Activated CD4-positive, alpha-beta T cell treated with anti-CD3 and anti-CD28 coated beads, Interleukin-2, amount 50 U/mL, for 4 hours (primary cell): ENCODE data around the gene DOCK9.

Experiments
- DNase-seq, 2 experiments: peaks; one replicate each; pipeline ENCODE4 v3.0.0-alpha.2; 2020

The DOCK9 gene

DNA sequence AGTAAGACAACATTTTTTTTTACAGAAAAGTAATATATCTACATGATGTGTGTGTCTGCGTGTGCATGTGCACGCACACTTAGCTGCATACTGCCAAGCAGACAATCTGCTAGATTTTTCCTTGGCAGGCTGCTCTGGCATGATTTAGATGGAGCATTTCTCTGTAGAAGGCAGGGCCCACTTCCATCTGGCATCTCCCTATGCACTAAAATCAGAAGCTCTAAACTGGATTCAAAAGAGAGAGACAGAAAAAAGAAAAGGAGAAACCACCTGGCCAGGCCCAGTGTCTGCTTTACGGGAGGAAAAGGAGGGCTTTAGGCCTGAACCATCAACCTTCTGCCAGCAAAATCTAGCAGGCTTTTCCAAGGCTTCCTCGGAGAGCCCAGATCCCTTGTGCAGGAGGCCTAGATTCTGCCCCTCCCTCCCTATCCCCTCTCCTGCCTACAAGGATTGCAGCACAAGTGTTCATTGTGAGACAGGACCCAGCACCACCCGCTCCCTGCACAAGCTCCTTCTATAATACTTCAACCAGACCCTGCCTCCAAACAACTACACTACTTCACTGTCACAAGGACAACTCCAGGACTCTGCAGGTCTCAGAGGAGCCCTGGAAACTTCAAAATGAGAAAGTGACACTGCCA lies 99.3 kb downstream of the DOCK9 start:
- DNase-seq, result no peak

DNA sequence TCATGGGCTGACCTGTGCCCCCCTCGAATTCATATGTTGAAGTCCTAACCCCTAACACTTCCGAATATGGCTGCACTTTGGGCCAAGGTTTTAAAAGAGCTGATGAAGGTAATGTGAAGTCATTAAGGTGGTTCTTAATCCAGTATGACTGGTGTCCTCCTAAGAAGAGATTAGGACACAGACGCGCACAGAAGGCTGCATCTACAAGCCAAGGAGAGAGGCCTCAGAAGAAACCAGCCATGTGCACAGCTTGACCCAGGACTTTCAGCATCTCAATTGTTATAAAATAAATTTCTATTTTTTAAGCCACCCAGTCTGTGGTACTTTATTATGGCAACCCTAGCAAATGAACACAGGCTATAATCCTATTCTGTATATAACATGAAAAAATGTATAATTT lies 99.9 kb downstream of the DOCK9 start:
- DNase-seq, result no peak

DNA sequence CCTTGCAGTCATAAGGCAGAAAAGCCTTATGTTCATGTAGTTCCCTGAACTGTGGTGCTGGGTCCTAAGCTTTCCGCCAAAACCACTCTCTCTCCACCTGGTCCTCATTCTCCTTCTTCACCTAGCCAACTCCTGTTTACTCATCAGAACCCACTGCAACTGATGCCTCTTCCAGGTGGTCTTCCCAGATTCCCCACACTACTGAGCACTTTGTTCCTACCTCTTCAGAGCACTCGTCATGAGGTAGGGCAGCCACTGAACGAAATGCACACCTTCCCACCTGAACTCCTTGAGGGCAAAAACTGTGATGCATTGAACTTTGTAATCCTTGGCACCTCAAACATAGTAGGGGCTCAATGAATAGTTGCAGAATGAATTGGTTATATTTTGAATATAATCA lies 100.4 kb downstream of the DOCK9 start:
- no peak for DNase-seq

DNA sequence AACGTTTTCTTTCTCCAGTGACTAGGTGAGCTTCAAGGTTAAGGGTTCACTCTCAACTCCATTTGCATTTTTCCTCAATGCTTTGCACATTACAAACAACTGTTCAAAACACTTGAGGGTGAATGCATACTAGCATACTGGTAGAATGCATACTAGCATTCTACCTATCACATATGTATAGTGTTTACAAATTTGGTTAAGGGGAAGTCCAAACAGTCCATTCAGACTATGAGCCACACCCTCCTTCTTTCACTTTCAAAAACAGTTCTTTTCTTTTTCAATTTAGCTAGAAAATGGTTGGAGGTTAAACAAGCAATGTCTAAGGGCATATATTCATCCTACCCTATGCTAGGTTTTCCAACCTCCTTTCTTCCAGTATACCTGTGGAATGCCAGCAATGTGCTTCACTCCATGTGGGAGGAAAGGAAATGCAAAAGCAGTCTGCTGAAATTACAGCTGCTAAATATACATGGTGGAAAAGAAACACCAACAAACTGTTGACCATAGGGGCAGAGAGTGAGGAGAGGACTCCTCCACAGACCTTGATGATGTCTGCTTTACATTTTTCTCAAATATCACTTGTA lies 102.6 kb downstream of the DOCK9 start:
- DNase-seq, result no peak

DNA sequence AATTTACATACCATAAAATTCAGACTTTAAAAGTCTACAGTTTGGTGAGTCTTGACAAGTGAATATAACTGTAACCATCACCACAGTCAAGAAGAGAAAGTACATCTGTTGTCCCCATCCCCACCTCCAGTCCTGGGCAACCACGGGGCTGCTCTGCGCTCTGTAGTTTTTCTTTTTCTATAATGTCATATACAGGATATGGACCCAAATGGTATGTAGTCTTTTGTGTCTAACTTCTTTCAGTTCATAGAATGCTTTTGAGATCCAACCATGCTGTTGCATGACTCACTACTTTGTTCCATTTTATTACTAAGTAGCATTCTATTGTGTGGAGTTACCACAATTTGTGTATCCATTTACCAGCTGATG lies 103.9 kb downstream of the DOCK9 start:
- no peak for DNase-seq

DNA sequence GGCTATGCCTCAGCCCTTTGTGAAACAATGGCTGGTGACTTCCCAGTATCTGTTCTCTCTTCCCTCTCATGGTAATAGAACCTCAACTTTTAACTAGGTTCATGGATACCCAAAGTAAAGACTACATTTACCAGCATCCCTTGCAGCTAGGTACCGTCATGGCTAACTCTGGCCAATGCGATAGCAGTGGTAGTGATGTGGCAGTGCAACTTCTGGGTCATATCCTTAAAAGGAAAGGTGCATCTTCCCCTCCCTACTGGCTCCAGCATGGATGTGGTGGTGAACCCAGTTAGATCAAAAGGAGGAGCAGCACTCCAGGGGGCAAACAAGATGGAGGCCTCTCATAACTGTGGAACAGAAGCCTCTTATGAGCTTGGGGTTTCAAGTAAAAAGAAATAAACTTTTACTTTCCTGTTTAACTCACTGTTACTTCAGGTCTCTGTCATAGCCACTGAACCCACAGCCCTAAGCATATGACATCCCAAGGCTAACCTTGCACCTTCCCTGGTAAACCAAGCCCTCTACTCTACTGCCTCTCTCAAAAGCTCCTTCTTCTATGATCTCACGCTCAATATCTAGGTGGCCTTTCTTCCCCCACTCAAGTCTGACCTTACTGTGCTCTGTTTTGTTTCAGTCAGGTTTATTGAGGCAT lies 104.4 kb downstream of the DOCK9 start:
- DNase-seq, result no peak

DNA sequence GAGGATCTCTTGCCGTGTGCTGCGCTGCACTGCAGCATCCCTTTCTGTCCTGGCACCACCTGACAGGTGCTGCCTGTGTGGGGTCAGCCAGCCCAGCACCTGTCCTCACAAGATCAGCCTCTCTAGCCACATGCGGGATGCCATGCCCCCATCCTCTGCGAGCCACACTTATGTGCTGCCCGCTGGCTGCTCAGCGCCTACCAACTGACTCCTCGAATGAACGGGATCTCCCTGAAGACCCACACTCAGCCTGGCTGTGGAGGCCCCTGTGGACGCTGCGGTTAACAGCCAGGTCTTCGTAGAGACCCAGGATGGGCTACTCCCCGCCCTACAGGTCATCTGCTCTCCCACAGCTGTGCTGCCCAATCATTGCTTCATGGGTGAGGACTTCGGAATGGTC lies 106.1 kb downstream of the DOCK9 start:
- no peak for DNase-seq

DNA sequence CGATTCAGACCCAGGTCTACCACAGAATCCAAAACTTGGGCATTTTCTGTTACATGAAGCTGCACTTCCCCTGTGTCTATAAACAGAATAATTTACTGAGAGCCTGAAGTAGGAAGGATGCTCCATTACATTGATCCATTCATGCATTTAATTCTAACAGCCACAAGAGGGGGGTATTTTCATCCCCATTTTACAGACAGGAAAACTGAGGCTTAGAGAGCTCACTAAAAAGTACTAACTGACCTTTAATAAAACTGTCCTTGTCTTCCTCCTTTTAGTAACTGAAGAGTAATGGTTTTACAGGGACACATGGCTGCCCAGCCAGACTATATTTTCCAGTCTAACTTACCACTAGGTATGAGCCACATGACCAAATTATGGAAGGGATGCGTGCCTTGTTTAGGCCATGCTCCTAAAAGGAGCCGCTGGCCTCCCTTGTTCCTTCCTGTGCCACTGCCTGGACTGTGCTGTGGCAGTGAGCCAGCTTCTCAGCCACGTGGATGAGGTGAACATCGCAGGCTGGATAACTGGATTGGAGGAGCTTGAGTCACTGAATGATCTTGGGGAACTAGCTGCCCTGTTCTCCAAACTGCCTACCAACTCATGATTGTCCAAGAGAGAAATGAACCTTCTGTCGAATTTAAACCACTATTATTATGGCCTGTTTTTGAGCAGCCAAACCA lies 108.3 kb downstream of the DOCK9 start:
- DNase-seq, result no peak

DNA sequence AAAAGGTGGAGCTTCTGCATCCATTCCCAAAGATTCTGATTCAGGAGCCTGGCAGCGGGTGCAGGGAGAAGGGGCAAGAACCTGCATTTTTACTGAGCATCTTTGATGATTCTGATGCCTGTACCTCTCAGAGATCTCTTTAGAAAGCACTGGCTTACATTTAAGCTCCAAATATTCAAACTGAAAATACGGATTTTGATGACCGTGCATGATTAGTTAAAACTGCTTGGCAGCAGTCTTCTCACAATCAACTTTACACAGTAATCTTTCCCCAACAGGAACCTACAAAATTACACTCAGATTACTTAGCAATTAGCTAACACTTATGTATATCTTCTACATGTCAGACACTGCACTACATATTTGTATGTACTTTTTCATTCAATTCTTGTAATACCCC lies 108.9 kb downstream of the DOCK9 start:
- DNase-seq, result no peak

DNA sequence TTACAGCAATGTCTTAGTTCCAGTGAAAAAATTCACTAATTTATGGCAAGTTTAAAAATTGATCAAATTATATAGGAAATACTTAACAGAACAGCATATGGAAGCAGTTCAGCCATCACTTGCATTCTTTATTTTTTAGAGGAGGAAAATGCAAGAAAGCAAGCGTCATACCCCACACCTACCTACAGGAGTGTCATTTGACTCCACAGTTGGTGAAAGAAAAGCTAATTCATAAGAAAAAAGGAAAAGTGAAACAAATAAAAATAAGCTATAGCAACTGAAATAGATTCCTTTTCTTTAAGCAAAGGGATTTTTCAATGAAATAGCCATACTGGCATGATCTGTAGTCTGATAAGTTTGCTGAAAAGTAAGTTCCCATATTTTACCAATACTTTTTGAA lies 111.0 kb downstream of the DOCK9 start:
- DNase-seq, result no peak

DNA sequence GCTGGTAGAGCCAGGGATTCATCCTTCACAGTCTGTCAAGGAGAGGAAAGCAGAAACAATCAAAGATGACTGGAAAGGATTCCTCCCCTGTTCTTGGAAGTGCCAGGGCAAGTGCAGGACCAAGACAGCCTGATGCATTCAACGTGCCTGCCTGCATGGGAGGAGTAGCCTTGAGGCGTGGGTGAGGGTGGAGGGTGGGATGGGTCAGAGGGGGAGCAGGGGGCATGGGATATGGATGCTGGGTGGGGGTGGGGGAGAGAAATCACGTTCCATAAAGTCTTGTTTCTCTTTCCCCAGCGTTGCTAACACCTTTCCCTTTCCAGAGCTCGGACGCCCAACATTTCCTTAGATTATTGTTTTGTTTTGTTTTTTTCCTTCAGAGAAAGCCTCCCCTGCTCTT lies 117.4 kb downstream of the DOCK9 start:
- DNase-seq, result no peak

DNA sequence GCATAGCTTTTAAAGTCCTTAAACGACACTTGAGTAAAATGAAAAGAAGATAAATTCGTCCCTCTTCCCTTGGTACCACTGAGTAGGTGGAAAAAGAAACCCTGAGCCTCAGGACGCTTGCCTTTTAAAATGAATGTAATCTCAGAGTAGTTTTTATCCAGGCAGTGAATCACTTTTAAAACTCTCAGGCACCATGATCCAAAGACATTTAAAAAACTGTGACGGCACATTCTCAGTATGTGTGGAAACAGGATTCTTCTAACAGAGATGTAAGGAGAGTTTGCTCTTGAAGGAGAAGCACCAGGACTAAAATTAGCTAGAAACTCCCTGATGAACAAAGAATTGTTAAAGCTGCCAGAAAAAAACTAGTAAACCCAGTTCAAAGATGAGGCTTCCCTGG lies 119.7 kb downstream of the DOCK9 start:
- no peak for DNase-seq

DNA sequence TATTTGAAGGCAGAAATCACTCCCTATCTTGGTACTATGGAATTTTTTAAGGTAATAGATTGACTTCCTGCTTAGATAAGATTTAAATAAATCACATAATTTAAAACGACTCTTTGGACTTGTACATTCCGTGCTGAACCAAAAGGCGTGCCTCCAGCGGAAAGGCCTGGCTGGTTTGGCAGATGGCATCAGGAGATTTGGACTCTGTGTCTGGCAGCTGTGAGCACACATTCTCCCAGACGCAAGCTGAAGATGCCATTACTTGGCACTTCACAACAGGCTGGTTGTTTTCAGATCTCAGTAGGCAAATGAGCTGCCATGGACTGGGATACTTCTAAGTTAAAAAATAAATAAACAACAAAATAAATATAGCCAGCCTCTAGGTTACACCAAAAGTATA lies 120.9 kb downstream of the DOCK9 start:
- no peak for DNase-seq

DNA sequence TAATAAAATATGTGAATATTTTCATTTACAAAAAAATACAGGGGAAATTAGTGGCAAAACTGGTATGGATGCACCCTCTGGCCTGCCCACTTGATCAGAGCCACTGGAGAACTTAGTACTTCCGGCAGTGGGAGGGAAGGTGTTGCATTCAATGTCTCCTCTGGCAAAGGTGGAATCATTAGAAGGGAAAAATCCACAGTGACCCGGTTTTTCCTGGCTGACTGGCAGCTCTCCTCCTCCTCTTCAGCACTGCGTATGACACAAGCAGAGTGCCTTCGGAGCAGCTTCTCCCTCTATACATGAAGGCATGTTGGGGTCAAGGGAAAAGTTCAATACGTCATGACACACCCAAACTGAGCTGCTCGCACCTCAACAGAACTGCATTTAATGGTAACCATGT lies 123.4 kb downstream of the DOCK9 start:
- DNase-seq, result no peak

DNA sequence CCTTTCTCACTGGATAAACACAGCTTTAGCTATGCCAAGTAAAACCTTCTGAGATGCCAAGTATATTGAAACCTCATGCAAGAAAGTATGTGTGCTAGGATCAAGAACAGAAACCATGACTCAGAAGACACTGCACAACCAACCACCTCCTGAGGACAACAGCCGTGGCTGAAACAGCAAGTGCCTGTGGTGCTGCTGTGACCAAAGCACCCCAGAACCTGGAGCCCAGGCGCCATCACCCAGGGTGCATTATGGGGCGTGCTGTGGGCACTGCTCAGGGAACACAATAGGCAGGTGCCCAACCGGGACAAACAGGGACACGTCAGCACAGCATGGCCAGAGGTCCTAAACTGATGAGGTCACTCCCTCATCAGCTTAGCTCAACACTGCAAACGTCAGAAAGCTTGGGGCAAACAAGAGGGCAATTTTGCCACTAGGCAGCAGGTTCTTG lies 124.1 kb downstream of the DOCK9 start:
- no peak for DNase-seq

DNA sequence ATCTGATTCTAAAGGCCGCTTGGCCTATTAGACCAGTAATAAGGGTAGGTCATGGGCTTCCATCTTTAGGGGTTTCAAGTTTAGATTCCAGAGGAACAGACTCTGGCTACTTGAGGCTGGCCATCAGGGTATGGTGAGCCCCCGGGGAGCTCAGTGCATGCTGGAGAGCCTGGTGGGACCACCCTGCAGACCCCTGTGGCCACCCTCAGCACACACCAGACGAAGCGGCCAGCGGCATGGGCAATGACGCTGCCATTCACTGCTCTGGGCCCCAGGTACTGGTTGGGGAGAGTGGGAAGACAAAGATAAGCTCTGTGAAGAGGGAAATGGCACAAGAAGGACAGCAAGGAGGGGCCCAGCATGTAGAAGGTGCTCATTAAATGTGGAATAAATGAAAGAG lies 126.6 kb downstream of the DOCK9 start:
- no peak for DNase-seq

DNA sequence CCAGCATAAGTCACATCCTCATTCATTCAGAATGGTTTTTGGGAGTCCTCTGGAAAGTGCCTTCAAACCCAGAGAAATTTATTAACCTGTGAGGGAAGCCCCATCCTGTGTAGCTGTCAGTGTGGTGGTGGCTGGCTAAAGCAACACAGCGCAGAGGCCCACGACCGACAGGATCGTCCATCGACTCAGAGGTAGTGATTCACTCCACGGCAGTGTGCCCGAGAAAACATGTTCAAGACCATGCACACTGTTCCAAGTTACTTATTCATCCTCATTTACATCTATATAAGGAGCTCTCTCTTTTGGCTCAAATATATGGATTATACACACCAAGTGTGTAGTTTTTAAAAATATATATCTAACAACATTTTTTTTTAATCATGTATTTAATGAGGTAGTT lies 129.1 kb downstream of the DOCK9 start:
- no peak for DNase-seq

DNA sequence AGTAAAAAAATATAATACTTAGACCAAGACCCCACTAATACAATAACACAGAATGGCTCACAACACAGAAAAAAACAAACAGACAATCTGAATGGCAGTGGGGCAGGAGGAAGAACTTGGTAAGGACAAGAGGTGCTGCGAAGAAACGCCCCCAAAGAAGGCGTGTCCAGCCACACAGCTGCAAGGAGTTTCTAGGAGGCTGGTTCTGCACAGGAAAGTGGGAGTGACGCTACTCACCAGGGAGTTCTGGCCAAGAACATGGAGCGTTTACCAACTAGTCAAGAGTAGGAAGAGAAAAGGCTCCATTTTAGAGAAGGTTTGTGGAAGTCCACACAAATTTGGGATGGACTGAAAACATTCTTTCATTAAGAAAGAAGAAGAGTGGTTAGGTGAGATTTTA lies 130.1 kb downstream of the DOCK9 start:
- DNase-seq, result no peak

DNA sequence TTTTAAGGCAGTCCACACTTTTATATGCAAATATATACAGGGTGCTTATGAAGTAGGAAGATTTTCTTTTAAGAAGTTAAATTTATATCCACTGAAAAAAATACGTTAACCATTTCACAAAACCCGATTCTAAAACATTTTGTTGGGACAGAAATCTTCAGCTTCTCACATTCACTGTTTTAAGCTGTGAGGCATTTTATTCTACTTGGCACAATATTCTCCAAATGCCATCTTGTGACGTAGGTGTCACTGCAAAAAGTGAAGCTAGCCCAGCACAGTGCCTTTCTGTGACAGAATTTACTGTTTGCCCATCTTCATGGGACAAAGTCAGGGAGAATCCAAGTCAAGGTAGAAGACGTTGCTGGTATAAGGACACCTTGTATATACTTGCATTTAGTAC lies 130.9 kb downstream of the DOCK9 start:
- DNase-seq, result no peak

DNA sequence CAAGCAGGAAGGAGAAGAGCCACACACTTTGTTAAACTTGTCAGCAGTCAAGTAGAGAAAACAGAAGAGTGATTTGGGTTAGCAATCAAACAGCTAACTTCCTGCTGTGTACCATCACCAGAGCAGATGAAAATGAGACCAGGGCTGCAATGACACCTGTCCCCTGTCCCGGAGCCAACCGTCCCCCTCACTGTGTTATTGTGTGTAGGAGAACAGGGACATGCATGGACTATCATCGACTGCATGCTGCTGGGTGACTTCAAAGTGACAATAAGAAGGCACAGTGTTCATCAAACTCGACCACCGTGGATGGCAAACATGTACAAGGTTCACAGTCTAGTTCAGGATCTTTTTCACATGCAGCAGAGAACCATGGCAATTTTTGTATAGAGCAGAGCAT lies 131.3 kb downstream of the DOCK9 start:
- no peak for DNase-seq

DNA sequence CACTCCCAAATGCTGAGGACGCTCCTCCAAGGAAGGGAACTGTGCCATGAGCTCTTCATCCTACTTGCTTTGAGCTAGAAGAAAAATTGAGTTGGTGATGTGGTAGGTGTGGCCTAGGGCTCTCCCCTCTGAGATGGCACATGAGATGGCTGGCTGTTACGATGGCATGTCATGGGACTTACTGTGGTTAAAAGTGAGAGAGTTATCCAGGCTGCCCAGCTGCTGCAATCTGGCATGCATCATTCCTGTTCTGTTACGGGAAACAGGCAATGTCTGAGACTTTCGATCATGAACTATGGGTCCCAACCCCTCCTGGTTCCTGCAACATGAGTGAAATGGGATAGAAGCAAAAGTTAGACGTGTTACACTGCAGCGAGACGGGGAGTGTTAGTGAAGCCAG lies 132.1 kb downstream of the DOCK9 start:
- DNase-seq, result no peak

DNA sequence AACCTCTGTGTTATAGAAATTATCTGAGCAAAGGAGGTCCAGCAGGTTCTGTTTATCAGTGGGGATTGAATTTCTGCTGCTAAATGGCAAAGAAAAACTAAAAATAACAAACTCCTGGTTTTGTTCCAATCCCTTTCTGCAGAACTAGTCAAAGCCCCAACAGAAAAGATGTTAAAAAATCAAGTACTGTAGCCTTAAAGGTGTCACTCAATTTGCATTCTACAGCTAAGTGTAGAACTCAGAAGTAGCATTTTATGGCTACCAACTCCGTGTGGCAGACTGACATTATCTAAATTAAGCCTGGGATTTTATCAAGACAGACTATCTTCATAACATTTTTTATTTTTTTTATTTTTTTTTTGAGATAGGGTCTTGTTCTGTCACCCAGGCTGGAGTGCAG lies 133.8 kb downstream of the DOCK9 start:
- DNase-seq, result no peak

DNA sequence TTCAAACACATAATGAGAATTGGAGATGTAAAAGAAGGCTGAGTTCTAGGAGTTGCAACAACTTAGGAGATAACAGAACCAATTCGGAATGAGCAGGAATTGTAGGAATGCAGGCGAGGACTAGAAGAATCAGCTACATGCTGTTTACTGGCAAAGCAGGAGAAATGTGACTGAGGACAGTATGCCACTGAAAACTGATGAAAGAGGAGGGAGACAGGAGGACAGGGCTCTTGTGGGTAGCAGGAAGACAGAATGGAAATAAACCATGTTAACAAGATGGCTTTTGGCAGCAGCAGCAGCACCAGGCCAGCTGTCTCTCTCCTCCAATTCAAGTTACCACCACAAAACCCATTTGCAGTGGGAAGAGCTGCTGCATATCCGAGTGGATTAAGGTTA lies 134.4 kb downstream of the DOCK9 start:
- no peak for DNase-seq

DNA sequence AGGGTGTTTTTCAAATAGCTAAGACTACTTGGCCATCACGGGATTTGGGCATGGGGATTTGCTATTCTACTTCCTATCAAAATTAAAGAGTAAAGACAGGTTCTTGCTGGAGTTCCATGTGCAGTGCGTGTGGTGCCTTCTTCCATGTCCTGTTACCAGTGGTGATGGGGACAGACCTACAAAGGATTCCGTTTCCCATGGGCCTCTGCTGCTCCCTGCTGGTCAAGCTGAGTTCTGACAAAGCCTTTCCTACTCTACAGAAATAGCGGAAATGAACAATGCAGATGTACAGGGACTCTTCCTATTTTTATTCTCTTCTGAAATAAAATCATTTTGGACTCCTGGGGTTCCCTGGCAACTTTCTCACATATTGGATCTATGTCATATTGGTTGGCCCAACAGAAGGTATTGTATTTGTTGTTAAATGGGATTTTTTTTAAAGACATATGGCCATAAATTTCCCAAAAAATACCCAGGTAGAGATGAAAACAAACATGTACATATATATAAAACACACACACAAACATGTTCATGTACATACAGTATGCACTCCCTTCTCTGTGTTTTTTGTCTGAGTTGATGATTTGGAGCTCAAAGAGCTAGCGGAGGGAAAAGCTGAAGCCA lies 134.9 kb downstream of the DOCK9 start:
- peak; percentile 51 to 53 for DNase-seq
